ENCODE data around the gene TEAD2.

- TF ChIP-seq CTCF (conservative IDR thresholded peaks at IDR 0.05; ENCODE audit: low read depth, low read length) (no peak), EZH2phosphoT487 (IDR thresholded peaks at IDR 0.05; ENCODE audit: borderline replicate concordance, low read length) (no peak)
These were observed 25.5 kb downstream of the TEAD2 start for GRCh38 chr19:49336482-49337266.
